Measurements from ENCODE around the gene C2CD5. TPM values are rescaled to one million over a fixed set of nuclear protein-coding genes. Genes with fewer than 3 reads are reported as not detected.

C2CD5 gene
- total RNA-seq, 1 experiment from 2014 or later = 21.4 TPM

DNA sequence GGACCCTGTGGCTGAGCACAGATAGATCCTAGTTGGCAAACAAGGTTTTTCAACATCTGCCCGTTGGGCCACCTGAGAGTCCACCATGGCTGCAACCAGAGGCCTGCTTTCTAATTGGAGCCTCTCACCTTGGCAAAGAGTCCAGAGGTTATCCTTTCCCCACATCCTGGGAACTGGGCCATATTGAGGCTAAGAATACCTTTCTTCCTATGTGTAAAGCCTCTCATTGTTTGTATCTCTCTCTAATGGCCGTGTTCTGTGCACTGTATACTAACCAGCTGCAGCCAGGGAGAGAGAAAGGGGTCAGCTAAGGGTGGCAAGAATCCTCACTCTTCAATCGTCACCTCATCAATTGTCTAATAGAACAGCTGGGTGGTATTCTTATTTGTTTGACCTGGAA, 130.8 kb downstream of the C2CD5 start:
- Mint-ChIP-seq H3K36me3 (ENCODE audit: insufficient read depth, unreplicated experiment) (no peaks in the 10 kb centered on the region), H3K4me3 (ENCODE audit: unreplicated experiment) (no peak overlapping the region), H3K9me3 (ENCODE audit: unreplicated experiment) (no peaks in the 10 kb centered on the region), H3K27ac (ENCODE audit: low read depth, unreplicated experiment) (no peak overlapping the region), H3K4me1 (ENCODE audit: insufficient read depth, unreplicated experiment) (peaks cover 9% of the 10 kb centered on the region), H3K27me3 (ENCODE audit: insufficient read depth, unreplicated experiment) (no peaks in the 10 kb centered on the region)
- DNase-seq (ENCODE audit: unreplicated experiment) = no peak
- BruUV-seq (replicated peaks) = no TSS peak
- ChIA-PET POLR2A (no interaction called here), CTCF (interaction anchor here (0.6 to 0.8 kb wide), 2 partner anchors 14 to 375 kb away, joined by 3 to 5 read pairs; no protein-coding TSS in a partner anchor)
- TF ChIP-seq, protein P1, sequence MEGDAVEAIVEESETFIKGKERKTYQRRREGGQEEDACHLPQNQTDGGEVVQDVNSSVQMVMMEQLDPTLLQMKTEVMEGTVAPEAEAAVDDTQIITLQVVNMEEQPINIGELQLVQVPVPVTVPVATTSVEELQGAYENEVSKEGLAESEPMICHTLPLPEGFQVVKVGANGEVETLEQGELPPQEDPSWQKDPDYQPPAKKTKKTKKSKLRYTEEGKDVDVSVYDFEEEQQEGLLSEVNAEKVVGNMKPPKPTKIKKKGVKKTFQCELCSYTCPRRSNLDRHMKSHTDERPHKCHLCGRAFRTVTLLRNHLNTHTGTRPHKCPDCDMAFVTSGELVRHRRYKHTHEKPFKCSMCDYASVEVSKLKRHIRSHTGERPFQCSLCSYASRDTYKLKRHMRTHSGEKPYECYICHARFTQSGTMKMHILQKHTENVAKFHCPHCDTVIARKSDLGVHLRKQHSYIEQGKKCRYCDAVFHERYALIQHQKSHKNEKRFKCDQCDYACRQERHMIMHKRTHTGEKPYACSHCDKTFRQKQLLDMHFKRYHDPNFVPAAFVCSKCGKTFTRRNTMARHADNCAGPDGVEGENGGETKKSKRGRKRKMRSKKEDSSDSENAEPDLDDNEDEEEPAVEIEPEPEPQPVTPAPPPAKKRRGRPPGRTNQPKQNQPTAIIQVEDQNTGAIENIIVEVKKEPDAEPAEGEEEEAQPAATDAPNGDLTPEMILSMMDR (IDR thresholded peaks at IDR 0.05; ENCODE audit: unreplicated experiment) = no peak
- intact Hi-C loops (cut with micrococcal nuclease) = no loop called here

DNA sequence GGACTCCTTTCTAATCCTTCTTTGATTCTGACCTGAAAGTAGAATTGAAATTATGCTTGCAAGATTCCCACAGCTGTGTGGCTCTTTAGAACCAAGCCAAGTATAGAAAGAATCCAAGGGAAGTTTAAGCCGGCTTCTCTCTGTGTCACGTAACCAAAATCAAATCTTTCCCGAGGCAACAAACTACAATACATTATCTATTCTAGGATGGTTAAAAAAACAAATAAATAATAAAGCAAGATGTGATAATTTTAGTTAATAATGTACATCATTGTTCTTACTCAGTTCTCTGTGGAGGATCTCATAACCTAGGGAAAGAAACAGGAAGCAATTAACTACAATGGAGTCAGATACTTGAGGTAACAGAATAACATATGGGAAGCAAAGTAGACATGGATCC, 131.8 kb downstream of the C2CD5 start:
- no peak overlapping the region for H3K4me3 Mint-ChIP-seq (ENCODE audit: unreplicated experiment)
- no peaks in the 10 kb centered on the region for H3K36me3 Mint-ChIP-seq (ENCODE audit: insufficient read depth, unreplicated experiment)
- no peak for DNase-seq (ENCODE audit: unreplicated experiment)
- no TSS peak for BruUV-seq (replicated peaks)
- POLR2A ChIA-PET = interaction anchor here (0.5 kb wide), 1 partner anchor 605 kb away, joined by 3 read pairs; no protein-coding TSS in a partner anchor
- H3K4me1 Mint-ChIP-seq (ENCODE audit: insufficient read depth, unreplicated experiment) = peaks cover 9% of the 10 kb centered on the region
- no peaks in the 10 kb centered on the region for H3K9me3 Mint-ChIP-seq (ENCODE audit: unreplicated experiment)
- TF ChIP-seq, protein P1 (IDR thresholded peaks at IDR 0.05; ENCODE audit: unreplicated experiment) = no peak
- intact Hi-C loops (cut with micrococcal nuclease) = no loop called here
- no peak overlapping the region for H3K27ac Mint-ChIP-seq (ENCODE audit: low read depth, unreplicated experiment)
- CTCF ChIA-PET = no interaction called here
- H3K27me3 Mint-ChIP-seq (ENCODE audit: insufficient read depth, unreplicated experiment) = no peaks in the 10 kb centered on the region

DNA sequence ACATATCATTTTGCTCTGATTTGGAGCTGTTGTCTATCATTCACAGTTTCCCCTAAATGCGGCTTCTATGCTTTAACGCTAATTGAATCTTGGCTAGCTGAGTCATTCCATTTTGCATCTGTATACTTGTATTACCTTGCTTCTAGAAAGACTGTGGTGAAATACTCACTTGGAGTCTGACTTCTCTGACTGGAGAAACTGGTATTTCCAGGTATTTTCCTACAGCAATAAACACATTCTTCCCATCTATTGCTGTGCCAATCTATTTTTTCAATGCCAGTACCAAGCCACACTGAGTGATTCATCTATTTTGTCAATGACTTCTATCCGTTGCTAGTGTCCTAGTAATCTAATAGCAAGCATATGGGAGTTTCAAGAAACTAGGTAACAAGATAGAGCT, 133.9 kb downstream of the C2CD5 start:
- peak; percentile 14 for DNase-seq (ENCODE audit: unreplicated experiment)
- TF ChIP-seq, protein P1 (IDR thresholded peaks at IDR 0.05; ENCODE audit: unreplicated experiment) = no peak
- intact Hi-C loops (cut with micrococcal nuclease) = no loop called here
- no peak overlapping the region for H3K27ac Mint-ChIP-seq (ENCODE audit: low read depth, unreplicated experiment)
- no peaks in the 10 kb centered on the region for H3K27me3 Mint-ChIP-seq (ENCODE audit: insufficient read depth, unreplicated experiment)
- H3K4me3 Mint-ChIP-seq (ENCODE audit: unreplicated experiment) = no peak overlapping the region
- peaks cover 3% of the 10 kb centered on the region for H3K4me1 Mint-ChIP-seq (ENCODE audit: insufficient read depth, unreplicated experiment)
- ChIA-PET CTCF (interaction anchor here (0.6 to 2.2 kb wide), 2 partner anchors 31 to 33 kb away, joined by 3 to 6 read pairs; no protein-coding TSS in a partner anchor), POLR2A (no interaction called here)
- no peaks in the 10 kb centered on the region for H3K36me3 Mint-ChIP-seq (ENCODE audit: insufficient read depth, unreplicated experiment)
- no peaks in the 10 kb centered on the region for H3K9me3 Mint-ChIP-seq (ENCODE audit: unreplicated experiment)
- no TSS peak for BruUV-seq (replicated peaks)

DNA sequence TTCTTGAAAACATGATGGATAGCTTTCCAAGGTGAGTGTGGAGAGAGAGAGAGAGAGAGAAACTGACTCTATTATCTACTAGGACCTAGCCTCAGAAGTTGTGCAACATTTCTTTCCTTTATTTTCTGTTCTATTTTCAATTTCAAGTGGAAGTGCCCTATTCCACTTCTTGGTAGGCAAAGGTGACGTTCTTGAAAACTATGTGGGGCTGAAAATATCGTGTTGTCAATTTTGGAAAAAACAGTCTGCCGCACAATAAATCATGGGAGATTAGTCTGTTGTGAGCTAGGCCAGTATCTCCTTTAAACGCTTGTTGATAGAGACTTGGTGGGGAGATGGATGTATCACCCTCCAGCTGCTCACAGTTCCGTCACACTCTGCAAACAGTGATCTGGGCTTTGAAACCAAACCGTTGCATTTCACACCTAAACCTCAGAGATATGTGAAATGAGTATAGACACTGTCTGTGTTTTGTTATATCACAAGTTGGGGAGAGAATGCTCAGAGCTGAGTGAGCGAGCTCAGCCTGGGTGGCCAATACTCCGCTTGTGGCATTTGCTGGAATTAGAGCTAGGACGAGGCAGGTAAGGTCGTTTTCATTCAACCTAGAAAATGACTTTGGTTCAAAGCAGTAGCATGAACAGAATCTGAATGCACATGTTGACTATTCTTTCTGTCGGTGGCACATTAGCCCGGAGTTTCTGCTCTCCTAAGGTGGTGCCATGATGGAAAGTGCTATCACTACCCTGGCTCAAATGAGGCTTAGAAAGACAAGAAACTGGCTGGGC, 134.8 kb downstream of the C2CD5 start:
- Mint-ChIP-seq H3K27me3 (ENCODE audit: insufficient read depth, unreplicated experiment) (no peaks in the 10 kb centered on the region), H3K36me3 (ENCODE audit: insufficient read depth, unreplicated experiment) (no peaks in the 10 kb centered on the region), H3K9me3 (ENCODE audit: unreplicated experiment) (no peaks in the 10 kb centered on the region), H3K4me3 (ENCODE audit: unreplicated experiment) (no peak overlapping the region), H3K4me1 (ENCODE audit: insufficient read depth, unreplicated experiment) (no peaks in the 10 kb centered on the region), H3K27ac (ENCODE audit: low read depth, unreplicated experiment) (no peak overlapping the region)
- TF ChIP-seq, protein P1 (IDR thresholded peaks at IDR 0.05; ENCODE audit: unreplicated experiment) = no peak
- ChIA-PET POLR2A (interaction anchor here (0.6 kb wide), 1 partner anchor 37 kb away, joined by 3 read pairs; no protein-coding TSS in a partner anchor), CTCF (interaction anchor here (2.2 kb wide), 1 partner anchor 34 kb away, joined by 6 read pairs; no protein-coding TSS in a partner anchor)
- intact Hi-C loops (cut with micrococcal nuclease) = no loop called here
- no TSS peak for BruUV-seq (replicated peaks)
- DNase-seq (ENCODE audit: unreplicated experiment) = no peak

All from MCF 10A (cell line).